CD4-positive, alpha-beta T cell treated with Interleukin-4 for 1 hour (primary cell): Measurements from ENCODE around the gene UNK.
"Not testable (repeated sequence)": the region's sequence is repeated elsewhere in the genome, so short reads cannot be mapped to it uniquely, and the experiment has no call there.

Source experiments
- DNase-seq, 2 donors: peaks; one replicate each; pipeline ENCODE4 v3.0.0-alpha.2; 2020 to 2022

UNK gene

GRCh38 chr17:75807861-75808260 is 23.3 kb downstream of the UNK start:
- DNase-seq, result no peak

GRCh38 chr17:75808549-75808904 is 23.9 kb downstream of the UNK start:
- DNase-seq, result no peak

GRCh38 chr17:75808905-75809621 is 24.5 kb downstream of the UNK start:
- DNase-seq, result no peak

- DNase-seq, result no peak
These were observed 25.1 kb downstream of the UNK start for GRCh38 chr17:75809631-75810111.

- DNase-seq, result no peak
These were observed 25.6 kb downstream of the UNK start for GRCh38 chr17:75810216-75810615.

- not testable (repeated sequence) for DNase-seq
These were observed 26.1 kb downstream of the UNK start for GRCh38 chr17:75810756-75811155.

GRCh38 chr17:75811174-75811573 is 26.6 kb downstream of the UNK start:
- no peak for DNase-seq

GRCh38 chr17:75812096-75813013 is 27.7 kb downstream of the UNK start:
- DNase-seq, result no peak

GRCh38 chr17:75813081-75814020 is 28.7 kb downstream of the UNK start:
- no peak for DNase-seq

- DNase-seq, result no peak
These were observed 29.4 kb downstream of the UNK start for GRCh38 chr17:75814021-75814395.

GRCh38 chr17:75814900-75815373 is 30.3 kb downstream of the UNK start:
- no peak for DNase-seq

- no peak for DNase-seq
These were observed 30.8 kb downstream of the UNK start for GRCh38 chr17:75815399-75815798.

GRCh38 chr17:75816693-75817092 is 32.1 kb downstream of the UNK start:
- DNase-seq, result no peak

- no peak for DNase-seq
These were observed 33.0 kb downstream of the UNK start for GRCh38 chr17:75817571-75817970.

- no peak for DNase-seq
These were observed 33.8 kb downstream of the UNK start for GRCh38 chr17:75818326-75818885.

GRCh38 chr17:75819116-75819515 is 34.5 kb downstream of the UNK start:
- no peak for DNase-seq

GRCh38 chr17:75819678-75820077 is 35.1 kb downstream of the UNK start:
- no peak for DNase-seq

- DNase-seq, result no peak
These were observed 35.8 kb downstream of the UNK start for GRCh38 chr17:75820094-75821080.

- no peak for DNase-seq
These were observed 36.9 kb downstream of the UNK start for GRCh38 chr17:75821552-75821951.

GRCh38 chr17:75822119-75822799 is 37.7 kb downstream of the UNK start:
- peak in 1 of 2 donors; percentile 44 for DNase-seq

GRCh38 chr17:75822800-75823166 is 38.2 kb downstream of the UNK start:
- DNase-seq, result no peak
